CD4-positive, alpha-beta T cell treated with Interleukin-12 subunit alpha and Interleukin-12 subunit beta, for 1 hour (primary cell): Measurements from ENCODE around the gene SLC17A7.

Experiments
- DNase-seq: peaks from one replicate; pipeline ENCODE4 v3.0.0-alpha.2; 2020

Gene SLC17A7

DNA sequence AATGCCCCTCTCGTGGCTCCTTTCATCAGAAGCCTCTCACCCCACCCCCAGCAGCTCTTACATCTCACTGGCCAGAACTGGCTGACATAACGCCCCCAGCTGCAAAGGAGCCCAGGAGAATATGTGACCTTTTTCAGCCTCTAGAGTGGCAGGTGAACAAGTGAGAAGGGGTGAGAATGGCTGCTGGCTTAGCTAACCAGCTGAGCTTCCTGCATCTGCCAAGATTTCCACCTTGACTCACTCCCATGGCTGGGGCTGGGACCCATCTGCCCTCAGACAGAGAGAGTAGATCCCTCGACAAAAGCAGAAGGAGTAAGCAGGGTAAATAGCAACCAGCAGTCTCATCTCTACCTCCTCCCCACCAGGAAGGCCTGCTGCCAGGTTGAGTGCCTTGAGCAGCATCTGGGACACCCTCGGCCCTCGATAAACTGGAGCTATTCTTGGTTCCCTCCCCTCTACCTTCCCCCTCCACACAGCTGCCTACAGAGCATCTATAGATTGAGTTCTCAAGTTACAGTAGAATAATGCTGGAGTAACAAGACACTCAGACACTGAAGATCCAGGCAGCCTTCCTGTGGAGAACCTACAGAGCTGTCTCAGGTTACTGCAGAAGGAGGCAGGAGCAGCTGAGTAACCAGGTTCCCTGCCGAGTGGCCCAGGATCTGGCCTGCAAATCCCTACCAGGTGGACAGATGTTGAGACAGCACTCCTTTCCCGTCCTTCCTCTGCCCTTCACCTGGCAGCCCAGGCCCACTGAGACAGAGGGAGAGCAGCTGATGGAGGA lies 37.7 kb downstream of the SLC17A7 start:
- DNase-seq, result no peak

DNA sequence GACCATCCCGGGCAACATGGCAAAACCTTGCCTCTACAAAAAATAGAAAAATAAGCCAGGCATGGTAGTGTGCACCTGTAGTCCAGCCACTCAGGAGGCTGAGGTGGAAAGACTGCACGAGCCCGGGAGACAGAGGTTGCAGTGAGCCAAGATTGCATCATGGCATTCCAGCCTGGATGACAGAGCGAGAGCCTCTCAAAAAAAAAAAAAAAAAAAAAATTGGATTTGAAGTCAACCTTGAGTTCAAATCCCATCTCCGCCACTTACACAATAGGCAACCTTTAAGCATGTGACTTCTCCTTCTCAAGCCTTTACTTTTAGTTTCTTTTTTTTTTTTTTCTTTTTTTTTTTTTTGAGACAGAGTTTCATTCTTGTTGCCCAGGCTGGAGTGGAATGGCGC lies 41.3 kb downstream of the SLC17A7 start:
- DNase-seq, result no peak

DNA sequence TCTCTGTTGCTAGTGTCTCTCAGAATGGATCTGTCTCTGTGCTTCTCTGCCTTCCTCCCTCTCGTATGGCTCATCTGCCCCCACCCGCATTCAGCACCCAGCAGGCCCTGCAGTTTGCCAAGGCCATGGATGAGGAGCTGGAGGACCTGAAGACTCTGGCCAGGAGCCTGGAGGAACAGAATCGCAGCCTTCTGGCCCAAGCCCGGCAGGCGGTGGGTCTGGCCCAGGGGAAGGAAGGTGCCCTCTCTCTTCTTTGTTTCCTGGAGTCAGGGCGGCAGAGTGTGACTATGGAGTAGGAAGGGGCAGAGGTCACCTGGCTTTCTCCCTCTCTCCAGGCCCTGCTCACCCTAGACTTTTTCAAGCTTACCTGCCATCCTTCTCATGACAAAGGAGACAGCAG lies 42.4 kb downstream of the SLC17A7 start:
- no peak for DNase-seq

DNA sequence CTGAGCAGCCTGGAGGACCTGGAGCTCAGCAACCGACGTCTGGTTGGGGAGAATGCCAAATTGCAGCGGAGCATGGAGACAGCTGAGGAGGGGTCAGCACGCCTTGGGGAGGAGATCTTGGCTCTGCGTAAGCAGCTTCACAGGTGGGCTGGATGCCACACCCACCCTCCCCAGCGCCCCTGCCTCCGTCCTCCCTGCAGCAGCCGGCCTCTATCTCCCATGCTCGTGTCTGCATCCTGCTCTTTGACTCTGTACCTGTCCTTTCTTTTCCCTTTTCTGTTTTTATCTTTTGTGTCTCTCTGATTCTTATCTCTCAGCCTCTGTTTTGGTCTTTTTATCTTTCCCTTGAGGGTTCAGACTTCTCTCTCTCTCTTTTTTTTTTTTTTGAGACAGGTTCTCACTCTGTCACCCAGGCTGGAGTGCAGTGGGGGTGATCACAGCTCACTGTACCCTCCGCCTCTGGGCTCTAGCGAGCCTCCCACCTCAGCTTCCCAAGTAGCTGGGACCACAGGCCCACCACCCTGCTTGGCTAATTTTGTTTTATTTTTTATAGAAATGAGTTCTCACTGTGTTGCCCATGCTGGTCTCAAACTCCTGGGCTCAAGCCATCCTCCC lies 43.2 kb downstream of the SLC17A7 start:
- DNase-seq, result no peak

DNA sequence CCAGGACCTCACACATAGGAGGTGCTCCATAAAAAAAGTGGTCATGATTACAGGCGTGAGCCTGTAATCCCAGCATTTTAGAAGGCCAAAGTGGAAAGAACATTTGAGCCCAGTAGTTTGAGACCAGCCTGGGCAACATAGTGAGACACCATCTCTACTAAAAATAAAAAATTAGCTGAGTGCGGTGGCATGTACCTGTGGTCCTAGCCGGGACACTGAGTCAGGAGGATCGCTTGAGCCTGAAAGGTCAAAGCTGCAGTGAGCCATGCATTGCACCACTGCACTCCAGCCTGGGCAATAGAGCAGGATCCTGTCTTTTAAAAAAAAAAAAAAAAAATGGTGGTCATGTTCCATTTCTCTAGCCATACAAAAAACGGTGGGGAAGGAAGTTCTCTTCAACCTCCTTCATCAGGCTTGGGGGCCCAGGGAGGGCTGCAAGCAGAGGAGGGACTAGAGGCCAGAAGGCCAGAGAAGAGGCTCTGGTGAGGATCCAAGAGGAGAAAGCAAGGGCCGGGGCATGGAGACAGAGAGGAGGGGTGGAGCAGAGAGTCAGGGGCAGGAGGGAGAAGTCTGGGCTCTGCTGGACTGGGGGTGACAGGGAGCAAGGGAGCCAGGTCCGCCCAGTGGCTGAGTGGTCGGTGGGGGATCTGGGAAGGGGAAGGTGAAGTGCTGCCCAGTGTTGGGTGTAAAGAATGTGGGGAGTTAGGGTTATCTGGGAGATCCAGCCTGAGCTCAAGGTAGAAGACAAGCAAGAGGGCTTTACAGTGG lies 44.4 kb downstream of the SLC17A7 start:
- DNase-seq, result no peak

DNA sequence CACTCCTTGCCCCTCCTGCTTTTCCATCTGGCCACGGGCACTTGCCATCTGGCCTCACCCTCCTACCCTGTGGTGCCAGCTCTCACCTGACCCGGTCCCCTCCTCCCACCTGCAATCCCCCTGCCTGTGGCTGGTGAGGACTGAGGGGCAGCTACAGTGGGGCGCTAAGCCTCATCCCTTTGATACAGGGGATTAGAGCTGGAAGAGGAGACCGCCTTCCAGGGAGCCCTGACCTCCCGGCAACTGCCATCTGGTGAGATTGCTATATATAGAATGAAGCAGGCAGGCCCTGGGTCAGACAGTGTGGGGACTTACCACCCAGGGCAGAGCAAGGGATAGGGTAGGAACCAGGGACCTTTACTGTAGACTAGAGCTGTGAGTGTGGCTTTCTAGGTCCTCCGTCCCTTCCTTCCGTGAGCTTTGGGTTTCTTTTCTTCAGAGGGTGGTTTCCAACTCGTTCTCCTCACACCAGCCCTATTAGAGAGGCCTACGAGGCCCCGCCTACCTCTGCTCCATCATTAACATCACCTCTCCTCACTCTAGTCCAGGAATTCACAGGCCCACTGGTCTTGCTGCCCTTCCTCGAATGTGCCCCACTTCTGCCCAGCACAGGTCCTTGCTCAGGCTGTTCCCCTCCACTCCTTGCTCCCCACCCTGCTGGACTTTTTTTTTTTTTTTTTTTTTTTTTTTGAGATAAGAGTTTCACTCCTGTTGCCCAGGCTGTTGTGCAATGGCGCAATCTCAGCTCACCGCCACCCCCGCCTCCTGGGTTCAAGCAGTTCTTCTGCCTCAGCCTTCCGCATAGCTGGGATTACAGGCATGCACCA lies 45.5 kb downstream of the SLC17A7 start:
- DNase-seq, result no peak

DNA sequence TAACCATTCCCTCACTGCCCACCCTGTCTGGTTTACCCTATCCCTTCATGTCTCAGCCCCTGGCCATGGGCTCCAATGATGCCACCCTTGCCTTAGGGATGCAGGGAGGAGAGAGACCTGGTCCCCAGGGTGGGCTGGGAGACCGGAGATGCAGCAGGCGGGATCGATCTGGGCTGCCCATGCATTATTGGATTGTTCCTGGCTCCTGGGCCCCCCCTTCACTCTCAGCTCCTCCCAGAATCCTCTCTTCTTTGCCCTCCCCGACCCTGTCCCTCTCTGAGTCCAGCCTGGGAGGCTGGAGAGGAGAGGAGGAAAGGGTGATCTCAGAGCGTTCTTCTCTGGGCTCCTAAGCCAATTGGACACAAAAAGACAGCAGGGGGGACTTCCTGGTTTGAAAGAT lies 47.4 kb downstream of the SLC17A7 start:
- no peak for DNase-seq

DNA sequence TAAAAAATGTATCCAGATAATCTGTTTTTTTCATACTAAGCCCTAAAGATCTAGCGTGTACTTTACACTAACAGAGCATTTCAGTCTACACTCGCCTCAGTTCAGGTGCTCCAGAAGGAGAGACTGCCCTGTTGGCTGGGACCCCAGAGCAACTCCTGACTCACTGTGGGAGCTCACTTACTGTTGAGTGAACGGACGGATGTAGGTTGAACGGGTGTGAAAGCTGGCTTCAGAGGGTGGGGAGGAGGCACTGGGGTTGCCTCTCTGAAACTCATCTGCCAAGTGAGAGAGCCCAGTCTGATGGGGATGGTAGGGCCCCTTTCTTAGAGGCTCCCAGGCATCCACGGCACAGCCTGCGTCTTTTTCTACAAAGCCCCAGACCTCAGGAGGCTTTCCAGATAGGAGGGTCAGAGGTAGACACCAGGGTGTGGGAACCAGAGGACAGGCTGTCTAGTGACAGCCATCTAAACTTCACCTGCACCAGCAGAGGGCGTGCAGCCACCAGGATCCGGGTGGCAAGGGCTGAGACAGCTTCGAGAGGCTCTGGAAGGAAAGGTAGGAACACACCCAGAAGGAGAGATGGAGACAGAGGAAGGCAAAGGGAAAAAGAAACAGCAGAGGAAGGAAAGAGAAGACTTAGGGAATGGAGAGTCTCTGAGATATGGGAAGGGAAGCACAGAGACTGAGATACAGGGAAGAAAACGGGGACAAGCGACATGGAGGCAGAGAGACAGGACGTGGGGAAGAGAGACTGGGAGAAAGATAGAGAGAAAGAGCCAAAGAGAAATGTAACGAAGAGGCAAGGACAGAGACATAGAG lies 49.5 kb downstream of the SLC17A7 start:
- peak; percentile 84 for DNase-seq

DNA sequence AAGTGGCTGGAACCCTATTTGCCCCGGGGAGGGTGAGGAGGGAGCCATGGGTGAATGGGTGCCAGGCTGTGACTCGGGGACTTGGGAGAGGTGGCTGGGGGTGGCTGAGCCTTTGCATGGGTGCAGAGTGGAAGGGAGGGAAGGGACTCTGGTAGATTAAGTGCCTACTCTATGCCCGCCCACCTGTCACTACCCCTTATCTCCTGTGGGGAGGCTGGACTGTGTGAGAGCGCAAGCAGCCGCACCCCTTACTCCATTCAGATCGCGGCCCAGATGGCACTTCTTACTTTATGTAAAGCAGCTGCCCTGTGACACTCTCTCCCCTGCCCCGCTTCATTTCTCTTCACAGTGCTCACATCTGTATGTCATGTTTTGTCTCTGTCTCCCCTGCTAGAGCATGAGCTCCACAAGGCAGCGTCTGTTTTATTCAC lies 50.4 kb downstream of the SLC17A7 start:
- DNase-seq, result no peak

DNA sequence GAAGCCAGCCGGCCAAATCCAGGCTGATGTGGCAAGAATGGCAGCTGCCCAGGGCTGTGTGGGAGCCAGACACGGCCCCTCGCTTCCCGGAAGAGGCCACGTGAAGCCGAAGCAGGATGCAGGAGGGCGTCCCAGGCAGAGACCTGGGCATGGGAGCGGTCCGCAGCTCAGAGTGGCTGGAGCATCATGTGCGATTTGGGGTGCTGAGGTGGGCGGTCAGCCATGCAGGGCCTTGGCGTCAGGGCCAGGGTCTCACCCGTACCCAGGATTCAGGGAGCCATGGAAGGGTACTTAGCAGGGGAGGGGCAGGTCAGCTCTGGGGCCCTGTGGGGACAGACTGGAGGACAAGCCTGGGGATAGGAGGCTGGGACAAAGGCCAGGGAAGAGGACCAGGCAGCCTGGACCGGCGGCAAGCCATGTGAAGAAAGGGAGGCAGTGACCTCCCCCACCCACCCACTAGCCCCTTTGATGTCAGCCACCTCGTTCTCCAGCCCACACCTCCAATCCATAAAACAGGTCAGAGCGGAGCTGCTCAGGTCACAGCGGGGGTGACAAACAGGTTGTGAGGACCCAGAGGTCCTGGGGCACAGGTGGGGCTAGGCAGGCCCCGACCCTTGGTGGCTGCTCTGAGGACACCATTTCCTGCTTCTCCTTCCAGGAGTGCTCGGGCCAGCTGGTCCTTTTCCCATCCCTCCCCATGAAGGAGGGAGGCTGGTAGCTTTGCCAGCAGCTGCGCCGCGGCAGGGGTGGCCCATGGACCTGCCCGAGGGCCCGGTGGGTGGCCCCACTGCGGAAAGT lies 51.0 kb downstream of the SLC17A7 start:
- DNase-seq, result no peak

DNA sequence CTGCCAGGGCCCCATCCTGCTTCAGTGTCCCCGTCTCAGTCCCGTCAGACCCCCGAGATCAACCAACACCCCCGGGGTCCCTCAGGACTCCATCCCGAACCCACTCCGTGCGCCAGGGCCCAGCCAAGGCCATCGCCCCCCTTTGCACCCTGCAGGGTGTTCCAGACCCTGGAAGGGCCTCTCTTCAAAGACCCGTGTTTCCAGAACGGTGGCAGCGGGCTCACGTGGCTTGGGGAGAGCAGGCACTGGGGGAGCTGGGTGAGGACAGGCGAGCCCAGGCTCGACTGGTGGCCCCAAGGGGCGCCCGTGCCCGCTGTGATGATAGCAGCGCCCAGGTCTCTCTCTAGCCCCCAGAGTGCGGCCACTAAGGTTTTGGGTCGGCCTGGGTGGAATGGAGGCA lies 51.9 kb downstream of the SLC17A7 start:
- DNase-seq, result no peak

DNA sequence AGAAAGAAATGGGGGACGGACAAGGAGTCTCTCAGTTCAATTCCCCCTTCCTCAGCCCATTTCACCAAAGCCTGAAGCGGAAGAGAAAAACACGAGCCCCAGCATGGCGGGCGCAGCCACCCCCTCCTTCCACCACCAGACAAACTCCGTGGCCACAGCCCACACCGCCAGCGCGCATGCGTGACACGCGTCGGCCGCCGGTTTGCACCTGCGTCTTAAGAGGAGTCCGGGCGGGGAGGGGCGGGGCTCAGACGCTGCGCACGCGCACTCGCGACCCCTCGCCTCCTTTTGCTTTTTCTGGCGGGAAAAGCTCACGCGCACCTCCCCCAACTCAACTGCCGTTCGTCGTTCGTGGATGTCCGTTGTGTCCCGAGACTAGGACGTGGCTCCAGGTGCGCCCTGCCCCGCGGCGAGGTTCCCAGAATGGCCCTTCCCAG lies 53.4 kb downstream of the SLC17A7 start, which contains the start of gene KASH5:
KASH5 (plus strand) TSS at position 314 of the 437 bp plus-strand sequence. CDS start 2,635 bp downstream, outside the sequence.
- DNase-seq, result peak; percentile 91

DNA sequence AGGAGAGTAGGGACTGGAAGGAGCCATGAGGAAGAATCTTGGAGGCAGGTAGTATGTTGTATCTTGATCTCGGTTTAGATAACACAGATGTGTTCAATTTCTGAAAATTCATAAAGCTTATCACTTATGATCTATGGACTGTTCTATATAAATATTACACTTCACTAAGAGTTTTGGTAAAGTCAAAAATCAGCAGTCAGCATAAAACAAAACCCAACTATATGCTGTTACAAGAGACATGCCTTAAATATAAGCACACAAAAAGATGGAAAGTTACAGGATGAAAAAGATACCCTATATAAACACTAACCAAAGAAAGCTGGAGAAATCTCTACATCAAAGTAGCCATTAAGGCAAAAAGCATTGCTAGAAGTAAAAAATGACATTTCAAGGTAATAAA lies 57.7 kb downstream of the SLC17A7 start:
- no peak for DNase-seq

DNA sequence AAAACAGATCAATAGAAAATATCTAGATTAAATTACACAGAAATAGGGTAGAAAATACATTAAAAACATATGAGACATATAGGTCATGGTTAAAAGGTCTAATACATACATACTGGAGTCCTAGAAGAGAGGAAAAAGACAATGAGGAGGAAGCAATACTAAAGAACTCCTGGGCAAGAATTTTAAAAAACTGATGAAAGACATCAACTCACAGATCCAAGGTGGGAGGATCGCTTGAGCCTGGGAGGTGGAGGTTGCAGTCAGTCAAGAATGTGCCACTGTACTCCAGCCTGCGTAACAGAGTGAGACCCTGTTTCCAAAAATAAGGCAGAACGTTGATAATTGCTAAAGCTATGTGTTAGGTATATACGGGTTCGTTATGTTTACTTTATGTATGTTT lies 58.7 kb downstream of the SLC17A7 start:
- DNase-seq, result no peak

DNA sequence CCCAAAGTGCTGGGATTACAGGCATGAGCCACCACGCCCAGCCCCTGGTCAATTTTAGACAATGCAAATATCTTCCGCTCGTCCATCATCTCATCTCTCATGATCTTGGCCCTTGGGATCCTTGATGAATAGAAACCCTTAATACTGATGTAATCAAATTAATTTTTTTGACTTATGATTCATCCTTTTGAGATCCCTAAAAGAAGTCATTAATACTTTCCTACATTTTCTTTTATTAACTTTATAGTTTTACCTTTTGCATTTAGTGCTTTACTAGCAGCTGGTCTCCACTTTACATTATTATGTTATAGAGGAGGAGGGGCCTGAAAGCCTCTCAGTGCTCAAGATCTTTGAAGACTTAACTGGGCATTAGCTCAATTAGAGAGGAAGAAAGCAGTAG lies 60.9 kb downstream of the SLC17A7 start:
- no peak for DNase-seq
